HG02642 (cell line): ENCODE results near the gene ELMO3.

ENCODE experiments used
- ATAC-seq: cut with Tn5 transposase; IDR thresholded peaks from one replicate; pipeline ENCODE4 v1.9.1; 2021; ENCODE audit warnings: mild to moderate bottlenecking; ENCODE audit not compliant: unreplicated experiment, poor library complexity

The ELMO3 gene

GRCh38 chr16:67248401-67249177, 49.7 kb downstream of the ELMO3 start, which contains the start of gene SLC9A5:
SLC9A5 (plus strand) TSS chr16:67248979; CDS start chr16:67249015, 36 bp downstream.
- no peak for ATAC-seq

- ATAC-seq = no peak
These were observed 50.5 kb downstream of the ELMO3 start for GRCh38 chr16:67249178-67250044.

GRCh38 chr16:67250045-67250327, 51.1 kb downstream of the ELMO3 start:
- ATAC-seq = no peak

DNA sequence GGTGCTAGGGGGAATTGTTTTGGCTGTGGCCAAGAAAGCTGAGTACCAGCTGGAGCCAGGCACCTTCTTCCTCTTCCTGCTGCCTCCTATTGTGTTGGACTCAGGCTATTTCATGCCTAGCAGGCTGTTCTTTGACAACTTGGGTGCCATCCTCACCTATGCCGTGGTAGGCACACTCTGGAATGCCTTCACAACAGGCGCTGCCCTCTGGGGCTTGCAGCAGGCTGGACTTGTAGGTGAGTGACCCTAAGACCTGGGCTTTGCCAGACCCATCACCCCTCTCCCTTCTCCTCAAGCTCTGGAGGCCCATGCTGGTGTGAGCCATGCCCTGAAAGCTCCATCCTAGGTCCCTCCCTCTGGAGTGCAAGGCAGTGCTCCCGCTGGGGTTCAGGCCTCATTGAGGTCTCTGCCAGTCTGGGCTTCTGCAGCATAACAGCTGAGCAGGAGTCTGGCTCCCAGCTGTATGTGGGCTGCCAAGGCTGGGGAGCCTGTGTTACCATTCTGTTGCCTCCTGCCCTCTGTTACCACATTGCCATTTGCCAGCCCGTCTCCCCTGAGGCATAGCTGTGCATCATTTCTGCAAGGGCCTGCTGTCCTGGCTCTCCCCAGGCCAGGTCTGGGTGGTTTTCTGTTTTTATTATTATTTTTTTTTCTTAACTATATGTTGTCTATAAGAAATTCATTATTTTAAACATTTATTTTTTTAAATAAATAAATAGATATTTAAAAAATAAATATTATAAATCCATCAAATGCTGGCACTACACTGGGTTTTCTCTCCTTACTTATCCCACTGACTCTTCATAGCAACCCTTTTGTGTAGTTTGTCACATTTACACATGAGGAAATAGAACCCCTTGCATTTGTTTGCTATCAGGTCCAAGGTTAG, 53.9 kb downstream of the ELMO3 start:
- no peak for ATAC-seq
